Measurements from ENCODE around the gene TMEM178A. TPM values are rescaled to one million over a fixed set of nuclear protein-coding genes. Genes with fewer than 3 reads are reported as not detected.

Gene TMEM178A
- polyA plus RNA-seq, 3 donors: 0.15 TPM; not detected in 2

DNA sequence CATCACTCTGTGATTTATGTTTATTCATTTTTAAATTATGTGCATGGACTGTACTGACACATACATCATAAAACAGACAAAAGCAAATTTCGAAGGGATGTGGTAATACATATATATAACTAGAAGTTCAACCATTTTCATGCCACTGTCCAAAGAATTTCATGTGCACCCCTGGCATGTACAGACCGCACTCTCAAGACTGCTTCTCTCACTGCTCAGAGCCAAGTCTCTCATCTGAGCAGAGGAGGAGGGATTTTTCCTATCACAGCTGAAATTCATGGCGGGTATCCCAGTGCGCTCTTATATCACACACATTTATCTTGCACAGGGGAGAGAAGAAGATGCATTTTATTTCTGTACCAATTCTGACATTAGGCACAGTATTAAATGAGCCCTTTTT, 5.9 kb downstream of the TMEM178A start:
- no peak overlapping the region for H3K9ac ChIP-seq (ENCODE audit: insufficient read depth, low read length, poor library complexity, severe bottlenecking)
- peaks cover 3 to 4% of the 10 kb centered on the region in 2 donors for H3K4me1 ChIP-seq (ENCODE audit: control insufficient read depth in 1 of 2, insufficient read depth in 2 of 2, low read length in 2 of 2)
- H3K9me3 Mint-ChIP-seq: peaks cover under 1 to 14% (median 5%) of the 10 kb centered on the region in 7 donors
- H3K4me2 ChIP-seq (replicated peaks; ENCODE audit: extremely low read depth, low read length, poor library complexity, severe bottlenecking): no peak overlapping the region
- peaks cover 0 to 12% of the 10 kb centered on the region in 2 donors for H3K9me3 ChIP-seq (replicated peaks in 1 of 2; ENCODE audit: control insufficient read depth in 1 of 2, insufficient read depth in 1 of 2, low read length in 2 of 2)
- H3K27ac Mint-ChIP-seq: no peak overlapping the region
- peaks cover 20 to 25% (median 20%) of the 10 kb centered on the region in 3 donors for H3K27me3 Mint-ChIP-seq (ENCODE audit: low read depth in 3 of 3)
- no peak overlapping the region for H3K27ac ChIP-seq (ENCODE audit: low read depth in 1 of 2, low read length in 2 of 2)
- H3K36me3 Mint-ChIP-seq: peaks cover 0 to 7% of the 10 kb centered on the region in 2 donors
- no peak overlapping the region for H3K4me3 Mint-ChIP-seq
- intact Hi-C loops (cut with micrococcal nuclease): no loop called here
- DNase-seq: no peak
- no CpG with 5 or more reads among the region's 4 CpGs for WGBS (ENCODE audit: insufficient coverage)
- H3K79me2 ChIP-seq (ENCODE audit: insufficient read depth, low read length): no peaks in the 10 kb centered on the region
- no peaks in the 10 kb centered on the region for H3K36me3 ChIP-seq (replicated peaks in 1 of 2; ENCODE audit: control insufficient read depth in 1 of 2, insufficient read depth in 2 of 2, low read length in 2 of 2)
- no peaks in the 10 kb centered on the region for H4K20me1 ChIP-seq (ENCODE audit: insufficient read depth, low read length)
- no peak for TF ChIP-seq CTCF (IDR thresholded peaks at IDR 0.05)
- H3K4me3 ChIP-seq (replicated peaks in 1 of 3; ENCODE audit: low read depth in 2 of 3, low read length in 3 of 3): no peak overlapping the region
- H3K27me3 ChIP-seq (ENCODE audit: control insufficient read depth in 2 of 2, insufficient read depth in 2 of 2, low read length in 2 of 2): peaks cover 20 to 24% of the 10 kb centered on the region in 2 donors
- H2AFZ ChIP-seq (ENCODE audit: insufficient read depth, low read depth, low read length, poor library complexity, severe bottlenecking): no peak overlapping the region
- H3K4me1 Mint-ChIP-seq: peaks cover 10% of the 10 kb centered on the region

- no peaks in the 10 kb centered on the region for H3K9me3 ChIP-seq (replicated peaks in 1 of 2; ENCODE audit: control insufficient read depth in 1 of 2, insufficient read depth in 1 of 2, low read length in 2 of 2)
- WGBS (ENCODE audit: insufficient coverage): 75% methylated on average over 6 of the region's 7 CpGs
- H3K4me2 ChIP-seq (replicated peaks; ENCODE audit: extremely low read depth, low read length, poor library complexity, severe bottlenecking): no peak overlapping the region
- DNase-seq: no peak
- Mint-ChIP-seq H3K27ac (no peak overlapping the region), H3K36me3 (no peaks in the 10 kb centered on the region), H3K9me3 (peaks cover 0 to 3% (median 1%) of the 10 kb centered on the region in 7 donors), H3K4me3 (no peak overlapping the region), H3K27me3 (ENCODE audit: low read depth in 3 of 3) (peaks cover 6 to 15% (median 6%) of the 10 kb centered on the region in 3 donors), H3K4me1 (no peaks in the 10 kb centered on the region)
- no peak overlapping the region for H3K9ac ChIP-seq (ENCODE audit: insufficient read depth, low read length, poor library complexity, severe bottlenecking)
- H3K36me3 ChIP-seq (replicated peaks in 1 of 2; ENCODE audit: control insufficient read depth in 1 of 2, insufficient read depth in 2 of 2, low read length in 2 of 2): no peaks in the 10 kb centered on the region
- intact Hi-C loops (cut with micrococcal nuclease): no loop called here
- no peak overlapping the region for H3K4me3 ChIP-seq (replicated peaks in 1 of 3; ENCODE audit: low read depth in 2 of 3, low read length in 3 of 3)
- peaks cover 6 to 10% of the 10 kb centered on the region in 2 donors for H3K27me3 ChIP-seq (ENCODE audit: control insufficient read depth in 2 of 2, insufficient read depth in 2 of 2, low read length in 2 of 2)
- H3K79me2 ChIP-seq (ENCODE audit: insufficient read depth, low read length): no peaks in the 10 kb centered on the region
- no peaks in the 10 kb centered on the region for H4K20me1 ChIP-seq (ENCODE audit: insufficient read depth, low read length)
- no peak for TF ChIP-seq CTCF (IDR thresholded peaks at IDR 0.05)
- H2AFZ ChIP-seq (ENCODE audit: insufficient read depth, low read depth, low read length, poor library complexity, severe bottlenecking): no peak overlapping the region
- H3K4me1 ChIP-seq (ENCODE audit: control insufficient read depth in 1 of 2, insufficient read depth in 2 of 2, low read length in 2 of 2): no peaks in the 10 kb centered on the region
- no peak overlapping the region for H3K27ac ChIP-seq (ENCODE audit: low read depth in 1 of 2, low read length in 2 of 2)
Observed at GRCh38 chr2:39673018-39673417, 7.3 kb downstream of the TMEM178A start.
